GM12874 (cell line): Measurements from ENCODE around the gene ADAMTS17.

ENCODE experiments used
- CTCF ChIP-seq: IDR thresholded peaks from 2 replicates; pipeline ENCODE4 v1.5.1; 2011; ENCODE audit warnings: low read depth, mild to moderate bottlenecking, control low read depth, low read length, moderate library complexity; ENCODE audit not compliant: insufficient read depth

ADAMTS17 gene

GRCh38 chr15:99970891-99971430 lies 370.8 kb downstream of the ADAMTS17 start:
- no peak for TF ChIP-seq CTCF

GRCh38 chr15:99969261-99969920 lies 372.4 kb downstream of the ADAMTS17 start:
- TF ChIP-seq CTCF: no peak

DNA sequence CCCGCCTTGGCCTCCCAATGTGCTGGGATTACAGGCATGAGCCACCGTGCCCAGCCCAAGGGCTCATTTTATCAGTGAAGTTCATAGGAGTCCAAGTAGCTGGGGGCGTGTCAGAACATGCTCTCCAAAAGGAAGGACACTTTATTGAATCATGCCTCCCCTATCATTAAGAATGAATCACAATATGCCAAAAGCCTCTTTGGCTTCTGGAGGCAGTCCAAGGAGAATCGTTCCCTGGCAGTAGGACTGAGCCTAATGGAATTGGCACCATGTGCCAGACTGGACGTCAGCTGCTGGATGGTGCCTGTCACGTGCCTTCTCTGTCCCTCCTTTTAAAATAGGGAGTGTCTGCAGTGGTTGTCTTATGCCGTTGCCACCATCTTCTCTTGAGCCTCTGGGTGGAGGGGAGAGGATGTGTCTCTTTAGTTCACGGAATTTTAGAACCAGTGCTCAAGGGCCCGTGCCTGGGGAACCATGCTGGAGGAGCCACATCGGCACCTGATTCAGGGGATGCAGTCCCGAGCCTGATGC lies 373.9 kb downstream of the ADAMTS17 start:
- no peak for TF ChIP-seq CTCF

DNA sequence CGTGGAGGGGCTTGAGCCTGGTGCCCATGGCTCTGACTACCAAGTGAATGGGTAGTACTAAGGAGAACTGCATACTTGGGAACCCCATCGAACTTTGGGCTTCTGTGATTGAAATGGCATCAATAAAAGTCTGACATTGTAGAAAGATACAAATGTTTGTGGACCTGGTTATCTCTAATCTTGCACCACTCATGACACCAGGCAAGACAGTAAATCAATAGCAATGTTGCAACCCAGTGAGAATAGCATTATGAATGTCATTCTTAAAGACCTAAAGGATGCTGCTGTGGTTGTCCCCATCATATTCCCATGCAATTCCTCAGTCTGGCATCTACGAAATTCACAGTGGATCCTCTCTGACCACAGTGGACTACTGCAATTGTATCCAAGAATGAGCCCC lies 375.0 kb downstream of the ADAMTS17 start:
- no peak for TF ChIP-seq CTCF

DNA sequence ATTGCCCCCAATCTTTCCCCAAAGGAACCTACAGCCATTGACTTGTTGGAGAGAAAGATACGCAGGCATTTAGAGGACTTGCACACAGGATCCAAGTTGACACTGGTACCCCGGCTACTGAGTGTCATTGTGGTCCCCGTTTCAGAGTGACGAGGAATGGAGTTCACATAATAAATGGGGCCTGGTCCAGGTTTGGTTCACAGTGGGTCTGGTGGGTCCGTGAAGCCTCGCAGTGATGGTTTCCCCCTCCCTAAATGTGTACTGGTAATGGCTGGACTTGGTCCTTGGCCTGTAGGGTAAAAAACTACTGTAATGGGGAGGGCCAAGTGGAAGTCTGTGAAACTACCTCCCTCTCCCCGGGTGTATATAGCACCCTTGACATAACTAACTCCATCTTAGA lies 376.4 kb downstream of the ADAMTS17 start:
- no peak for TF ChIP-seq CTCF

DNA sequence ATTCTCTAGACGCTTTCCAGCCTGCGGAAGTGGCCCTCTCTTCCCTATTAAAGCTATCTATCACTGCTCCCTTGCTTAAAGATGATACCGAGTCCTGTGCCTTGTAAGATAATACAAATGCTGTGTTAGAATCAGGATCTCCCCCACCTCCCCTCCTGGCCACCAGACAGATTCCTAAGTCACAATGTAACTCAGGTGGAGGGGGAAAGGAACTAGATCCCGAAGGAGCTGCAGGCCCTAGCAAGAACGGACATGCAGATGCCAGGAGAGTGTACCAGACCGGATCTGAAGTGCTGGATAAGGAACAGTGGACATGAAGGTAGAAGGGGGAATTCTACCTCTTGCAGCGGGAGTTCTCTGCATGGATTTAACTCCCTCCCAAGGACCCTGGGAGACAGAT lies 377.8 kb downstream of the ADAMTS17 start:
- no peak for TF ChIP-seq CTCF

- no peak for TF ChIP-seq CTCF
Measured at GRCh38 chr15:99963096-99963825, 378.5 kb downstream of the ADAMTS17 start.
